A549 (cell line): ENCODE results near the gene SMIM20. TPM values are rescaled to one million over a fixed set of nuclear protein-coding genes. Genes with fewer than 3 reads are reported as not detected.

Experiments used
- ATAC-seq, 2 experiments: fragments of 200-7000 bp in 1 of 2; fragments of >200 bp in 1 of 2; cut with Nextera tagmentation in 1 of 2; cut with Tn5 transposase in 1 of 2; 3 replicates each; pipeline versions ENCODE4 v1.8.0 to v1.9.1; 2018 to 2020; ENCODE audit warnings: mild to moderate bottlenecking in 1 of 2, moderate library complexity in 1 of 2
- CTCF ChIA-PET: fragments of 300-600 bp; sonication (Branson Sonifier 250); formaldehyde crosslinking; extraction: SDS; loops from one replicate; lab custom pipeline; 2021; ENCODE audit warnings: antibody characterized with exemption, inconsistent platforms; lab: Yijun Ruan, JAX
- POLR2A ChIA-PET: fragments of 350-600 bp; formaldehyde crosslinking; extraction: SDS; loops from one replicate; lab custom pipeline; 2021; ENCODE audit warnings: antibody characterized with exemption, inconsistent platforms; lab: Yijun Ruan, JAX
- DNase-seq, 2 experiments: peaks; one replicate each; pipeline versions ENCODE4 v3.0.0 to v3.0.0-alpha.2; 2011 to 2016; ENCODE audit warnings: low read depth in 1 of 2, low spot score in 1 of 2
- FAIRE-seq: peaks from 2 replicates; lab custom pipeline; 2011; peaks lifted over from hg19 to GRCh38; lab: Jason Lieb, UNC
- H3K27ac ChIP-seq, 2 experiments: fragments of >200 bp; sonication (Bioruptor Twin); formaldehyde crosslinking; 3 replicates each; pipeline ENCODE4 v1.5.1; 2016 to 2017
- H3K4me1 ChIP-seq: fragments of >200 bp; sonication (Bioruptor Twin); formaldehyde crosslinking; 3 replicates; pipeline ENCODE4 v1.6.1; 2016
- H3K4me2 ChIP-seq: fragments of >200 bp; sonication (Bioruptor Twin); formaldehyde crosslinking; 3 replicates; pipeline ENCODE4 v1.6.1; 2016
- H3K4me3 ChIP-seq: fragments of >200 bp; sonication (Bioruptor Twin); formaldehyde crosslinking; 3 replicates; pipeline ENCODE4 v1.5.1; 2016
- H3K9me3 ChIP-seq: fragments of >200 bp; sonication (Bioruptor Twin); formaldehyde crosslinking; 3 replicates; pipeline ENCODE4 v1.6.1; 2016
- BHLHE40 ChIP-seq: IDR thresholded peaks from 2 replicates; pipeline ENCODE4 v1.6.1; 2012; ENCODE audit warnings: low read depth, low read length, inconsistent platforms
- CBX2 ChIP-seq: fragments of 200-600 bp; sonication (generic); IDR thresholded peaks from 2 replicates; pipeline ENCODE4 v1.6.1; 2016; ENCODE audit warnings: low read depth, mild to moderate bottlenecking, borderline replicate concordance
- CBX8 ChIP-seq: fragments of 200-600 bp; sonication (generic); IDR thresholded peaks from 2 replicates; pipeline ENCODE4 v1.6.1; 2016
- EP300 ChIP-seq, 2 experiments: fragments of >200 bp; sonication (Bioruptor Twin); formaldehyde crosslinking; IDR thresholded peaks; 2 replicates in 1 of 2; 3 replicates in 1 of 2; pipeline ENCODE4 v1.6.1; 2016 to 2017
- FOSB ChIP-seq: fragments of 250-450 bp; sonication (Bioruptor Pico); IDR thresholded peaks from 2 replicates; pipeline ENCODE4 v1.5.0; 2020; ENCODE audit warnings: mild to moderate bottlenecking, moderate library complexity
- FOSL2 ChIP-seq, 2 experiments: fragments of 450-650 bp in 1 of 2; fragments of >200 bp in 1 of 2; sonication (Bioruptor Twin) in 1 of 2; formaldehyde crosslinking; IDR thresholded peaks; 2 replicates each; pipeline versions ENCODE4 v1.5.0 to v1.6.1; 2016 to 2020; ENCODE audit warnings: mild to moderate bottlenecking in 1 of 2, moderate library complexity in 1 of 2
- HDAC2 ChIP-seq: fragments of 200-600 bp; sonication (generic); IDR thresholded peaks from 2 replicates; pipeline ENCODE4 v1.6.1; 2016
- HOXA7 ChIP-seq: fragments of 250-450 bp; sonication (Bioruptor Pico); IDR thresholded peaks from 2 replicates; pipeline ENCODE4 v1.5.0; 2020; ENCODE audit warnings: mild to moderate bottlenecking, moderate library complexity
- JUNB ChIP-seq: fragments of >200 bp; sonication (Bioruptor Twin); formaldehyde crosslinking; IDR thresholded peaks from 2 replicates; pipeline ENCODE4 v1.6.1; 2016
- KDM1A ChIP-seq: fragments of 200-600 bp; sonication (generic); IDR thresholded peaks from 2 replicates; pipeline ENCODE4 v1.6.1; 2016; ENCODE audit warnings: low read depth, mild to moderate bottlenecking
- MAFK ChIP-seq: fragments of 450-650 bp; IDR thresholded peaks from 2 replicates; pipeline ENCODE4 v1.6.1; 2014; ENCODE audit not compliant: partially characterized antibody
- MAZ ChIP-seq: fragments of 150-350 bp; IDR thresholded peaks from 2 replicates; pipeline ENCODE4 v1.6.1; 2014; ENCODE audit warnings: antibody characterized with exemption, low read depth, low read length, borderline replicate concordance
- NPAS2 ChIP-seq: fragments of 250-450 bp; sonication (Bioruptor Pico); IDR thresholded peaks from 2 replicates; pipeline ENCODE4 v1.8.0; 2022; ENCODE audit warnings: mild to moderate bottlenecking, moderate library complexity, borderline replicate concordance
- POLR2AphosphoS2 ChIP-seq: conservative IDR thresholded peaks from 2 replicates; pipeline ENCODE4 v1.6.1; 2012; ENCODE audit warnings: low read length, improper control_type of control experiment, inconsistent platforms
- RCOR1 ChIP-seq: fragments of 150-350 bp; IDR thresholded peaks from 2 replicates; pipeline ENCODE4 v1.6.1; 2014; ENCODE audit warnings: antibody characterized with exemption, low read length, low read depth
- RFX5 ChIP-seq: fragments of 450-650 bp; IDR thresholded peaks from 2 replicates; pipeline ENCODE4 v1.7.1; 2014; ENCODE audit warnings: antibody characterized with exemption, mild to moderate bottlenecking, moderate library complexity
- SMC3 ChIP-seq: fragments of >200 bp; sonication (Bioruptor Twin); formaldehyde crosslinking; IDR thresholded peaks from 3 replicates; pipeline ENCODE4 v1.6.1; 2018; ENCODE audit warnings: inconsistent platforms
- TP53 ChIP-seq: fragments of 250-450 bp; sonication (Bioruptor Pico); IDR thresholded peaks from 2 replicates; pipeline ENCODE4 v1.5.0; 2021; ENCODE audit warnings: mild to moderate bottlenecking, moderate library complexity
- ZFP36 ChIP-seq: fragments of 450-650 bp; IDR thresholded peaks from 2 replicates; pipeline ENCODE4 v1.6.1; 2014; ENCODE audit warnings: borderline replicate concordance; ENCODE audit not compliant: partially characterized antibody
- ZNF302 ChIP-seq: fragments of 250-450 bp; sonication (Bioruptor Pico); IDR thresholded peaks from 2 replicates; pipeline ENCODE4 v1.9.0; 2021; ENCODE audit warnings: inconsistent platforms, mild to moderate bottlenecking, moderate library complexity
- WGBS: methylation state at CpG from one replicate; pipeline ENCODE4 v1.1.6; 2017; ENCODE audit errors: missing lambda C conversion rate; 5-methylcytosine and 5-hydroxymethylcytosine counted together
- polyA plus RNA-seq, 4 experiments: library from polyadenylated mRNA; depleted of rRNA in 3 of 4; stranded (reverse); fragments of >200 nt; fragmentation: RNase III in 1 of 4; extraction: RNeasy Plus Mini Kit Qiagen cat#74134 plus additional on column Dnase treatment in 1 of 4; gene quantifications; 2 replicates in 3 of 4; 3 replicates in 1 of 4; pipeline ENCODE4 v1.2.3, GENCODE V29; 2011 to 2017
- TF ChIP-seq, protein P1 (sequence below): IDR thresholded peaks from 2 replicates; pipeline ENCODE4 v1.6.1; 2012
- TF ChIP-seq, protein P2 (sequence below): fragments of >200 bp; sonication (Bioruptor Twin); formaldehyde crosslinking; IDR thresholded peaks from 2 replicates; pipeline ENCODE4 v1.6.1; 2016
- TF ChIP-seq, protein P3 (sequence below): IDR thresholded peaks from 2 replicates; pipeline ENCODE4 v1.6.1; 2012
- TF ChIP-seq, protein P4 (sequence below): fragments of 200-600 bp; sonication (generic); IDR thresholded peaks from 2 replicates; pipeline ENCODE4 v1.6.1; 2016; ENCODE audit warnings: antibody characterized with exemption, mild to moderate bottlenecking, moderate library complexity
- TF ChIP-seq, protein P5 (sequence below): fragments of 450-650 bp; IDR thresholded peaks from 2 replicates; pipeline ENCODE4 v1.6.1; 2014; ENCODE audit warnings: antibody characterized with exemption

Gene SMIM20
- polyA plus RNA-seq, 2 of the 4 experiments (the other 2 are of a cell fraction) = 32.9 to 50.5 TPM

DNA sequence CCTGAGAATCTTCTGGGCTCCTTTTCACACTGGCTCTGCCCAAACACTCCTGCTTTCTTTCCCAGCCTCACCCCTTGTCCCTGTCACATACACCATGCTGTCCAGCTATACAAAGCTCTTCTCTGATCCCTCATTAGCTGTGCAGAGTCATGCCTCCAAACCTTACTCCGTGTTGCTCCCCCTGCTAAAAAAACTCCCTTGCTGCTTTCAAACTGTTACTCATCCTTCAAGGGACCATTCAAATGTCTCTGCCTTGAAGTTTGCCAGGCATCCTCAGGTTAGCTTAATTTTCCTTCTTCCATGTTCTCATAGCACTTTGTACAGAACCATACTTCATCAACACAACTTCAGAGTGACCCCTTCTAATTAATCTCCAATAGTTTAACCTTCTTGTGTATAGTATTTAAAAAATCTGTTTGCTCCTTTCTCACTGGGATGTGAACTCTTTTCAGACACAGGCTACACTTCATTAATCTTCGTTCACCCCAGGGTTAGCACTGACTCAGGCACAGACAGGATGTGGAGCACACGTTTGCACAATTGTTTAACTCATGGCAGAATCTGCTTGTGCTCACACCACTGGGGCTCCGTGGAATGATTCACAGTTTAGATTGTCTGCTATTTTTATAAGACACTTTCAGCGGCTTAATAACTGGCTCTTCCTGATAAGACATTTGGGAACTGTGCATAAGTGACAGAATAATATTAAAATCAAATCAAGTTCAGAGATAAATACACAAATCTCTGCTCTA is 29.8 kb upstream of the SMIM20 start:
- FAIRE-seq (no peak), ATAC-seq (no peak; a peak in 1 of 6 replicates), DNase-seq (no peak)
- 35% methylated on average over 5 of the region's 5 CpGs for WGBS
- CTCF ChIA-PET = interaction anchor here (0.5 kb wide), 1 partner anchor 34 kb away, joined by 3 read pairs; no protein-coding TSS in a partner anchor
- TF ChIP-seq ZNF302 (CRISPR knock-in tag) (no peak), HOXA7 (no peak), FOSB (CRISPR knock-in tag) (no peak), BHLHE40 (no peak), RCOR1 (no peak), TP53 (CRISPR knock-in tag) (no peak), ZFP36 (no peak)
- TF ChIP-seq, protein P1, sequence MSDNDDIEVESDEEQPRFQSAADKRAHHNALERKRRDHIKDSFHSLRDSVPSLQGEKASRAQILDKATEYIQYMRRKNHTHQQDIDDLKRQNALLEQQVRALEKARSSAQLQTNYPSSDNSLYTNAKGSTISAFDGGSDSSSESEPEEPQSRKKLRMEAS = no peak
- no peak overlapping the region for H3K4me2 ChIP-seq
- POLR2A ChIA-PET = no interaction called here
- no peak overlapping the region for H3K4me3 ChIP-seq
- H3K4me1 ChIP-seq = no peaks in the 10 kb centered on the region
- H3K27ac ChIP-seq = no peak overlapping the region
- H3K9me3 ChIP-seq = no peaks in the 10 kb centered on the region

DNA sequence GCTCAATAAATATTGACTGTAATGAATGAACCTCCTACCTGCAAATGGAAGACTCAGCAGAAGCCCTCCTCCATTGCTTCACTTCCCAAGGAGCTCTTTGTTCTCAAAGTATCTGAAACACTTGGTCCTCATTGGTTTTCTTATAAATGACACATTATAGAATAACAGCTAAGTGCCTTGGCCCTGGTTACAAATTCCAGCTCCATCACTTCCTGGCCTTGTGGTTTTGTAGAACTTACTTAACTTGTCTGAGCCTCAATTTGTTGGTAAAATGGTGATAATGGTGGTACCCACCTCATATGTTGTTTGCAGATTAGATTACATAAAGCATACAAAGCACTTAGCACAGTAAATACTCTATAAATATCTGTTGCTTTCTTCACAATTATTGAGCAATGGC is 25.2 kb upstream of the SMIM20 start:
- TF ChIP-seq ZNF302 (CRISPR knock-in tag) (no peak), FOSB (CRISPR knock-in tag) (no peak), RFX5 (no peak), MAFK (no peak), NPAS2 (CRISPR knock-in tag) (no peak), POLR2AphosphoS2 (no peak), CBX2 (no peak)
- TF ChIP-seq, protein P2, sequence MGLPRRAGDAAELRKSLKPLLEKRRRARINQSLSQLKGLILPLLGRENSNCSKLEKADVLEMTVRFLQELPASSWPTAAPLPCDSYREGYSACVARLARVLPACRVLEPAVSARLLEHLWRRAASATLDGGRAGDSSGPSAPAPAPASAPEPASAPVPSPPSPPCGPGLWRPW = no peak
- H3K4me3 ChIP-seq = no peak overlapping the region
- no peaks in the 10 kb centered on the region for H3K4me1 ChIP-seq
- no peak for FAIRE-seq
- DNase-seq = no peak
- ChIA-PET CTCF (interaction anchor here (0.9 to 1.5 kb wide), 2 partner anchors 10 to 88 kb away, joined by 3 to 6 read pairs; no protein-coding TSS in a partner anchor), POLR2A (no interaction called here)
- H3K4me2 ChIP-seq = no peak overlapping the region
- no peak for ATAC-seq
- no peak overlapping the region for H3K27ac ChIP-seq
- H3K9me3 ChIP-seq = no peaks in the 10 kb centered on the region

DNA sequence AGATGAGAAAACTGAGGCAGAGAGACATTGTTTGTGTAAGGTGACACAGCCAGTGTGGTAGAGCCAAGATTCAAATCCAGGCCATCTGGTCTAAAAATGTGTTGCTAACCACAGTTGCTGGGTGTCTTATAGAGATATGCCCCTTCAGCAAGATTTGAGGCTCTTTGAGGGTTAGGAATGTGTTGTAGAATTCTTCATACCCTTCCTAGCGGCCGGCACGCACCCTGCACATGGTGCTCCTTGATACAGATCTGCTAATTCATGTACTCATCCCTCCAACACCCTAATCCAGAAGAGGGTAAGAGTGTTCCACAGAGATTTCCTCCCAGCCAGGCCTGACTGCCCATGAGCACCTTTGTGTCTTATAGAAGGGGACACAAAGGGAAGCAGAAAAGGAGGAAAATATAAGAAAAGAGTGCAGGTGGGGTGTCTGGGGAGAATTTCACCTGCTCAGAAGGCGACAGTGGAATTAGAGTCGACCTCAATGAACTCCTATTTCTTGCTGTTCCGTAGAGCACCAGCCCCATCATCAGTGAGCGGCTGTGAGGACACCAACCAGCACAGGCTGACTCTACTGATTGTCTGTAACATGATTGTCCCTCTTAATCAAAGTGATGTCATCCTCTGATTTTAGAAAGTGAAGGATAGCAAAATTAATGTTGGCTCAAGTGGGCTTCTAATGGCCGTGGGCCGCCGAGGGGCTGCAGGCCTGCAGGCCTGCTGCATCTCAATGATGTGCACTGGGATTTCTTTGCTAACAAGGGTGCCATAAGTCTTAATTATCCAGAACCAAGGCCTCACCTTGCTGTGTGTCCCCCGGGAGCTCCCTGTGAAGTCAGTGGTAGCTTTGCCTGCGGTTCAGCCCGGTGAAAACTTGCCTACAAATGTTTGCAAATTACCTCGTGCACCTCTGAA is 24.2 kb upstream of the SMIM20 start:
- CTCF ChIA-PET = interaction anchor here (1.0 to 1.5 kb wide), 2 partner anchors 11 to 449 kb away, joined by 5 to 6 read pairs; no protein-coding TSS in a partner anchor
- Histone ChIP-seq H3K4me2 (no peak overlapping the region), H3K4me1 (no peaks in the 10 kb centered on the region), H3K9me3 (no peaks in the 10 kb centered on the region), H3K4me3 (no peak overlapping the region), H3K27ac (no peak overlapping the region)
- no peak for TF ChIP-seq SMC3
- TF ChIP-seq, protein P3, sequence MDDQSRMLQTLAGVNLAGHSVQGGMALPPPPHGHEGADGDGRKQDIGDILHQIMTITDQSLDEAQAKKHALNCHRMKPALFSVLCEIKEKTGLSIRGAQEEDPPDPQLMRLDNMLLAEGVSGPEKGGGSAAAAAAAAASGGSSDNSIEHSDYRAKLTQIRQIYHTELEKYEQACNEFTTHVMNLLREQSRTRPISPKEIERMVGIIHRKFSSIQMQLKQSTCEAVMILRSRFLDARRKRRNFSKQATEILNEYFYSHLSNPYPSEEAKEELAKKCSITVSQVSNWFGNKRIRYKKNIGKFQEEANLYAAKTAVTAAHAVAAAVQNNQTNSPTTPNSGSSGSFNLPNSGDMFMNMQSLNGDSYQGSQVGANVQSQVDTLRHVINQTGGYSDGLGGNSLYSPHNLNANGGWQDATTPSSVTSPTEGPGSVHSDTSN = no peak
- no peak for TF ChIP-seq NPAS2 (CRISPR knock-in tag)
- no peak for TF ChIP-seq JUNB
- TF ChIP-seq, protein P4, sequence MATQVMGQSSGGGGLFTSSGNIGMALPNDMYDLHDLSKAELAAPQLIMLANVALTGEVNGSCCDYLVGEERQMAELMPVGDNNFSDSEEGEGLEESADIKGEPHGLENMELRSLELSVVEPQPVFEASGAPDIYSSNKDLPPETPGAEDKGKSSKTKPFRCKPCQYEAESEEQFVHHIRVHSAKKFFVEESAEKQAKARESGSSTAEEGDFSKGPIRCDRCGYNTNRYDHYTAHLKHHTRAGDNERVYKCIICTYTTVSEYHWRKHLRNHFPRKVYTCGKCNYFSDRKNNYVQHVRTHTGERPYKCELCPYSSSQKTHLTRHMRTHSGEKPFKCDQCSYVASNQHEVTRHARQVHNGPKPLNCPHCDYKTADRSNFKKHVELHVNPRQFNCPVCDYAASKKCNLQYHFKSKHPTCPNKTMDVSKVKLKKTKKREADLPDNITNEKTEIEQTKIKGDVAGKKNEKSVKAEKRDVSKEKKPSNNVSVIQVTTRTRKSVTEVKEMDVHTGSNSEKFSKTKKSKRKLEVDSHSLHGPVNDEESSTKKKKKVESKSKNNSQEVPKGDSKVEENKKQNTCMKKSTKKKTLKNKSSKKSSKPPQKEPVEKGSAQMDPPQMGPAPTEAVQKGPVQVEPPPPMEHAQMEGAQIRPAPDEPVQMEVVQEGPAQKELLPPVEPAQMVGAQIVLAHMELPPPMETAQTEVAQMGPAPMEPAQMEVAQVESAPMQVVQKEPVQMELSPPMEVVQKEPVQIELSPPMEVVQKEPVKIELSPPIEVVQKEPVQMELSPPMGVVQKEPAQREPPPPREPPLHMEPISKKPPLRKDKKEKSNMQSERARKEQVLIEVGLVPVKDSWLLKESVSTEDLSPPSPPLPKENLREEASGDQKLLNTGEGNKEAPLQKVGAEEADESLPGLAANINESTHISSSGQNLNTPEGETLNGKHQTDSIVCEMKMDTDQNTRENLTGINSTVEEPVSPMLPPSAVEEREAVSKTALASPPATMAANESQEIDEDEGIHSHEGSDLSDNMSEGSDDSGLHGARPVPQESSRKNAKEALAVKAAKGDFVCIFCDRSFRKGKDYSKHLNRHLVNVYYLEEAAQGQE = no peak
- no peak for TF ChIP-seq EP300 (IDR thresholded peaks at IDR 0.05)
- TF ChIP-seq, protein P1 = no peak
- TF ChIP-seq TP53 (CRISPR knock-in tag) = no peak
- TF ChIP-seq HOXA7 = no peak
- no peak for TF ChIP-seq CBX8
- TF ChIP-seq HDAC2 = no peak
- TF ChIP-seq FOSL2 (IDR thresholded peaks at IDR 0.05) = no peak
- no peak for TF ChIP-seq FOSL2 (CRISPR knock-in tag; IDR thresholded peaks at IDR 0.05)
- TF ChIP-seq KDM1A = no peak
- TF ChIP-seq, protein P5, sequence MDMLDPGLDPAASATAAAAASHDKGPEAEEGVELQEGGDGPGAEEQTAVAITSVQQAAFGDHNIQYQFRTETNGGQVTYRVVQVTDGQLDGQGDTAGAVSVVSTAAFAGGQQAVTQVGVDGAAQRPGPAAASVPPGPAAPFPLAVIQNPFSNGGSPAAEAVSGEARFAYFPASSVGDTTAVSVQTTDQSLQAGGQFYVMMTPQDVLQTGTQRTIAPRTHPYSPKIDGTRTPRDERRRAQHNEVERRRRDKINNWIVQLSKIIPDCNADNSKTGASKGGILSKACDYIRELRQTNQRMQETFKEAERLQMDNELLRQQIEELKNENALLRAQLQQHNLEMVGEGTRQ = no peak
- no peak for TF ChIP-seq MAZ
- 72% methylated on average over 11 of the region's 14 CpGs for WGBS
- POLR2A ChIA-PET = no interaction called here
- ATAC-seq (no peak), DNase-seq (no peak), FAIRE-seq (no peak)
